GM19043 (cell line): ENCODE measurements around the gene SPATA20.

ENCODE experiments used
- ATAC-seq: cut with Tn5 transposase; IDR thresholded peaks from one replicate; pipeline ENCODE4 v1.9.1; 2021; ENCODE audit warnings: low read depth; ENCODE audit not compliant: unreplicated experiment

SPATA20 gene

DNA sequence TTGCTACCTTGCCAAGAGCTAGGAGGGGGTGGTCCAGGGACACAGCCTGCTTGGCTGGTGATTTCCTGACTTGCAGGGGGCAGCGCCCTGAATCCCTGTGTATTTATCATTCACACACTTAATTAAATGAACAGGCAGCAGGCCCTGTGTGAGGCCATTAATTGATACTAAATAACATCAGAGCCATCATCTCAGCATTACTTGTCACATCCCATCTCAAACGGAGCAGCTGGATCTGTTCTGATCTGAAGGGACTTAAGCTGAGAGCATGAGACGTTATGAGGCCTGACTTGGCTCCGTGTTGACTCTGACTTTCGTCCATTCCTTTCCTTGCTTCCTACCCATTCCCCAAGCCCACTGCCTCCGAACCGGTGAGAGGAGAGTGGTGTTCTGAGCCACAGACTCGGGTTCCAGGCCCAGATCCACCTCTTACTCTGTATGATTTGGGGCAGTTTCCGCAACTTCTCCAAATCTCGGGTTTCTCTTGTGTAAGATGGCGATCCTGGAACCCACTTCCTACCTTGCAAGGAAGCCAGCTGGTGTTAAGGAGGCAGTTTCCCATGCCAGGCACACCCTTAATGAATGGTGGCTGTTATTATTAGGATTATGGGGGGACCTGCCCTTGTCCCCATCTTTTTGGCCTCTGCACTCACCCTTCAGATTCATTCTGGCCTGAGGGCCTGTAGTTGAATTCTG, 47.3 kb downstream of the SPATA20 start:
- ATAC-seq, result no peak

DNA sequence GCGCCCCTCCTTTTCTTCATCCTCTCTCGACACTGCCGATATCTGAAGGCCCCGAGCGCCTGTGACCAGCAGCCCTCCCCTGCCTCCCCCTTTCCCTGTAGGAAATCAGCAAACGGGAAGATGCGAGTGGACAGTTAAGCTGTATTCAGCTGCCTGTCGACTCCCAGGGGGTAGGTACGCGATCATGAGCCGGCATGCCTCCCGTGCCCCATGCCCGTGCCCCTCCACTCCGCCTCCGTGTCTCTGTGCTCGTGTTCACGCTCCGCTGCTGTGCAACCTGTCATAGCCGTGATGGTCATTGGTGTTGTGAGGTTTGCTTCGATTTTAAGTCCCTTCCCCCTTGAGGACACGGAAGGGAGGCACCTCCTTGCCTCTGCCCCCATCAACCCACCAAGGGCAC, 47.9 kb downstream of the SPATA20 start:
- ATAC-seq, result no peak

- ATAC-seq, result no peak
Measured at GRCh38 chr17:50596191-50597037, 49.4 kb downstream of the SPATA20 start.

- ATAC-seq, result no peak
Measured at GRCh38 chr17:50598487-50598886, 51.5 kb downstream of the SPATA20 start.

GRCh38 chr17:50599606-50600005, 52.6 kb downstream of the SPATA20 start:
- ATAC-seq, result no peak

GRCh38 chr17:50601823-50602375, 54.9 kb downstream of the SPATA20 start:
- ATAC-seq, result no peak

GRCh38 chr17:50602836-50603235, 55.9 kb downstream of the SPATA20 start:
- no peak for ATAC-seq

- ATAC-seq, result no peak
Measured at GRCh38 chr17:50603340-50603739, 56.4 kb downstream of the SPATA20 start.

DNA sequence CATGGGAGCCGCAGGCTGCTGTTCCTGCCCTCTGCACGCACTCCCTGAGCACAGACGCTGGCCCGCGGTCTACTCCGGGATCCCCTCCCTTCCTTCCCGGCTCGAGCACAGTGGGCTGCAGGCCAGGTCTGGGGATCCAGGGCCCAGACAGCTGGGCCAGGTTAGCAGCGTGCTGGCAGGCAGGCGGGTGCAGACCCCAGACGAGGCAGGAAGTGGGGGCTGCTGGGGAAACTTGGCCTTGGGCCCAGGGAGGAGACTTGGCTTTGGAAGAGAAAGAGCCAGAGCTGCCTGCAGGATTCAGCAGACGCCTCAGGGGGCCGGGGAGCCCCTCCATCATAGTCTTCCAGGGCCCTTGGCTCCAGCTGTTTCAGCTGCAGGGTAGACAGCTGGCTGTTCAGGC, 57.5 kb downstream of the SPATA20 start:
- no peak for ATAC-seq

DNA sequence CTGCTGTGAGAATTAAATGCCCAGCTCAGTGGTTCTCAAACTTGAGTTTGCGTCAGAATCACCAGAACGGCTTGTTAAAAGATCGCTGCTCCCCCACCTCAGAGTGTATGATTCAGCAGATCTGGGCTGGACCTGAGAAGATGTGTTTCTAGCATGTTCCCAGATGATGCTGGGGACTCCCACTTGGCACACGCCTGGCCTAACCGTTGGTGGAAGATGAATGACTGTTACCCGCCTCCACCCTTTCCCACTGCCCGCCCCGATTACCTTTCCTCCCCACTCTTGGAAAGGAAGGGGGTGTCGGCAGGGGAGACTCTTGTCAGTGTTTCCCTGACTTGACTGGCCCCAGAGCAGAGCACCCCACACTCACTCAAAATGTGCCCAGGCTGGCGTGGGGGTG, 58.5 kb downstream of the SPATA20 start:
- no peak for ATAC-seq
